Adrenal gland (tissue), 12 donors: Measurements from ENCODE around the gene GPATCH8. TPM values are rescaled to one million over a fixed set of nuclear protein-coding genes. Genes with fewer than 3 reads are reported as not detected.
A peak's percentile ranks its signal among the peaks of the same experiment; 100 is the strongest.

Source experiments
- DNase-seq, 7 donors: peaks; one replicate each; pipeline ENCODE4 v3.0.0-alpha.2; 2019 to 2020
- H3K27ac ChIP-seq, 5 donors: fragments of 200-600 bp; sonication (generic) in 4 of 5; 1 replicate in 3 of 5; 2 replicates in 2 of 5; pipeline versions ENCODE4 v1.5.1 to v1.8.0; 2016 to 2020; ENCODE audit warnings: mild to moderate bottlenecking in 1 of 5
- H3K27me3 ChIP-seq: fragments of 200-600 bp; 2 replicates; pipeline ENCODE4 v1.8.0; 2021
- H3K36me3 ChIP-seq, 2 donors: fragments of 200-600 bp; replicated peaks in 1 of 2; 1 replicate in 1 of 2; 2 replicates in 1 of 2; pipeline versions ENCODE4 v1.5.1 to v1.8.0; 2018 to 2022
- H3K4me1 ChIP-seq, 2 donors: fragments of 200-600 bp; replicated peaks in 1 of 2; 1 replicate in 1 of 2; 2 replicates in 1 of 2; pipeline versions ENCODE4 v1.5.1 to v1.8.0; 2018 to 2021
- H3K4me3 ChIP-seq, 4 donors: fragments of 200-600 bp; sonication (generic) in 3 of 4; one replicate each; pipeline ENCODE4 v1.5.1; 2016 to 2018
- H3K9me3 ChIP-seq, 3 donors: fragments of 200-600 bp; sonication (generic) in 1 of 3; replicated peaks in 1 of 3; 1 replicate in 2 of 3; 2 replicates in 1 of 3; pipeline versions ENCODE4 v1.5.1 to v1.8.0; 2016 to 2021
- POLR2A ChIP-seq, 2 donors: fragments of 450-650 bp; IDR thresholded peaks; one replicate each; pipeline ENCODE4 v1.6.1; 2017; ENCODE audit warnings: antibody characterized with exemption in 2 of 2, mild to moderate bottlenecking in 2 of 2, moderate library complexity in 1 of 2
- WGBS, 4 donors: extraction: QIAGEN DNeasy Blood & Tissue Kit in 2 of 4; methylation state at CpG; one replicate each; pipeline versions ENCODE4 v1.1.5 to v1.1.7; 2013 to 2017; 5-methylcytosine and 5-hydroxymethylcytosine counted together
- intact Hi-C, 2 donors: fragments of 100-400 bp; cut with DNase I; formaldehyde crosslinking; loops; one replicate each; pipeline versions ENCODE4 v1.14.1 to v1.15.0; 2022 to 2023
- polyA plus RNA-seq, 3 donors: library from polyadenylated mRNA; stranded (reverse); fragments of 200-250 nt in 2 of 3; fragments of 350-450 nt in 1 of 3; fragmentation: Illumina TruSeq in 1 of 3; extraction: RNeasy Lipid Tissue Mini Kit (QIAGEN cat#74804) in 1 of 3; gene quantifications; one replicate each; pipeline ENCODE4 v1.2.3, GENCODE V29; 2013 to 2014
- total RNA-seq, 9 donors: library from RNA; depleted of rRNA in 4 of 9; stranded (reverse); fragments of >200 nt in 4 of 9; fragments of 120-200 nt in 1 of 9; fragmentation: NEBNext Ultra II Directional in 1 of 9; extraction: Animal tissue kit (Norgen Biotek cat#: 25700) in 1 of 9; gene quantifications; one replicate each; pipeline versions ENCODE4 v1.1.0 to v1.2.4, GENCODE V29; 2013 to 2023
- TF ChIP-seq, protein P1 (sequence below), 6 experiments: fragments of 450-650 bp in 4 of 6; fragments of 200-600 bp in 2 of 6; sonication (generic) in 1 of 6; IDR thresholded peaks; 1 replicate in 5 of 6; 2 replicates in 1 of 6; pipeline versions ENCODE4 v1.5.1 to v1.8.0; 2016 to 2021; ENCODE audit warnings: antibody characterized with exemption in 6 of 6, mild to moderate bottlenecking in 2 of 6, moderate library complexity in 1 of 6
- donor health status: healthy with polysubstance abuse.
- donor health status: Bipolar disorder and iron deficiency.
- donor health status: DM: yes; HTN: yes; CAD: no.
- donor health status: DM: no; HTN: no; CAD: no.
- donor health status: DM: no; HTN: no; CAD: no.
- donor health status: DM: yes; HTN: yes; CAD: no.

GPATCH8 gene
- total and polyA plus RNA-seq, 12 donors = 7.2 to 33.6 (median 28.8) TPM

DNA sequence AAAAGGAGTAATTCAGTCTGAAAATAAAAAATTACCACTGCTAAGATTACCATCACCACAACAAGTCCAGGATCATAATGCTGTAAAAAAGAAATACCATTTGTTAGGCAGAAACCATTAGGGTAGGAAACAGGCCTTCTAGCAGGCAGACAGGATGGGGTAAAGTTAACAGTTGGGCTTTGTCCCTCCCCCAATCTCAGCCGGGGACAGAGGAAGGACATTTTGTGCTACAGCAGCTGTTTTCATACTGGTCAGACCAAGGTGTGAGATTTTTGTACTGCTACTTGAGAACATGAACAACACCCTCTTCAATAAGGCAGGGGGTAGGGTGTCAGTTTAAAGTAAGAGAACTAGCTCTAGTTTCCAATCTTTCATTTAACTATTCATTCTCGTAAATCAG, 64.6 kb downstream of the GPATCH8 start:
- H3K4me1 ChIP-seq = peaks cover 0 to 10% of the 10 kb centered on the region in 2 donors
- H3K4me3 ChIP-seq = no peak overlapping the region
- no peaks in the 10 kb centered on the region for H3K9me3 ChIP-seq
- WGBS, 4 donors = 43 to 48% (median 47%) methylated on average over 2 of the region's 2 CpGs
- H3K27ac ChIP-seq = no peak overlapping the region
- intact Hi-C loops = no loop called here
- no peak for TF ChIP-seq POLR2A (IDR thresholded peaks at IDR 0.05)
- TF ChIP-seq, protein P1, sequence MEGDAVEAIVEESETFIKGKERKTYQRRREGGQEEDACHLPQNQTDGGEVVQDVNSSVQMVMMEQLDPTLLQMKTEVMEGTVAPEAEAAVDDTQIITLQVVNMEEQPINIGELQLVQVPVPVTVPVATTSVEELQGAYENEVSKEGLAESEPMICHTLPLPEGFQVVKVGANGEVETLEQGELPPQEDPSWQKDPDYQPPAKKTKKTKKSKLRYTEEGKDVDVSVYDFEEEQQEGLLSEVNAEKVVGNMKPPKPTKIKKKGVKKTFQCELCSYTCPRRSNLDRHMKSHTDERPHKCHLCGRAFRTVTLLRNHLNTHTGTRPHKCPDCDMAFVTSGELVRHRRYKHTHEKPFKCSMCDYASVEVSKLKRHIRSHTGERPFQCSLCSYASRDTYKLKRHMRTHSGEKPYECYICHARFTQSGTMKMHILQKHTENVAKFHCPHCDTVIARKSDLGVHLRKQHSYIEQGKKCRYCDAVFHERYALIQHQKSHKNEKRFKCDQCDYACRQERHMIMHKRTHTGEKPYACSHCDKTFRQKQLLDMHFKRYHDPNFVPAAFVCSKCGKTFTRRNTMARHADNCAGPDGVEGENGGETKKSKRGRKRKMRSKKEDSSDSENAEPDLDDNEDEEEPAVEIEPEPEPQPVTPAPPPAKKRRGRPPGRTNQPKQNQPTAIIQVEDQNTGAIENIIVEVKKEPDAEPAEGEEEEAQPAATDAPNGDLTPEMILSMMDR (IDR thresholded peaks at IDR 0.05) = no peak
- H3K27me3 ChIP-seq = no peaks in the 10 kb centered on the region
- H3K36me3 ChIP-seq = peaks cover 0 to 14% of the 10 kb centered on the region in 2 donors
- peak in 1 of 7 donors; percentile 60 for DNase-seq

DNA sequence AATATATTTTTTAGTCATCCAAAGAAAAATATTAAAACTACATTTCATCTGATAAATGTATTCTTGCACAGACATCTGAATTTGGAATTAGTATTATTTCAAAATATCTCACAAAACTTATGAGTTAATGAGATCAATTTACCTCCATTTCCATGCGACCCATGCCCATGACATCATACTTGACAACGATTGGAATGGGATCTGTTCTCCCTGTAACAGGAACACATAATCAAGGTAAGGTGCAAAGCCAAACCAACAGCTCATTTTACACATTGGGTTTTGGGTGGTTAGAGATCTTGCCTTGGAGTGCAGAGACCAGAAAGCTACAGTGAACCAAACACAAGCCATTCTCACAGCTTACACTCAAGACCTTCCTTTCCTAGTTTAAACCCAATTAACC, 66.9 kb downstream of the GPATCH8 start:
- H3K9me3 ChIP-seq = no peaks in the 10 kb centered on the region
- H3K4me1 ChIP-seq = peaks cover 0 to 10% of the 10 kb centered on the region in 2 donors
- no peak overlapping the region for H3K4me3 ChIP-seq
- no peaks in the 10 kb centered on the region for H3K27me3 ChIP-seq
- 88 to 94% (median 91%) methylated on average over 2 of the region's 2 CpGs for WGBS, 4 donors
- intact Hi-C loops = no loop called here
- peaks cover 0 to 32% of the 10 kb centered on the region in 2 donors for H3K36me3 ChIP-seq
- no peak for DNase-seq
- H3K27ac ChIP-seq = no peak overlapping the region
- no peak for TF ChIP-seq POLR2A (IDR thresholded peaks at IDR 0.05)
- TF ChIP-seq, protein P1 (IDR thresholded peaks at IDR 0.05) = no peak

DNA sequence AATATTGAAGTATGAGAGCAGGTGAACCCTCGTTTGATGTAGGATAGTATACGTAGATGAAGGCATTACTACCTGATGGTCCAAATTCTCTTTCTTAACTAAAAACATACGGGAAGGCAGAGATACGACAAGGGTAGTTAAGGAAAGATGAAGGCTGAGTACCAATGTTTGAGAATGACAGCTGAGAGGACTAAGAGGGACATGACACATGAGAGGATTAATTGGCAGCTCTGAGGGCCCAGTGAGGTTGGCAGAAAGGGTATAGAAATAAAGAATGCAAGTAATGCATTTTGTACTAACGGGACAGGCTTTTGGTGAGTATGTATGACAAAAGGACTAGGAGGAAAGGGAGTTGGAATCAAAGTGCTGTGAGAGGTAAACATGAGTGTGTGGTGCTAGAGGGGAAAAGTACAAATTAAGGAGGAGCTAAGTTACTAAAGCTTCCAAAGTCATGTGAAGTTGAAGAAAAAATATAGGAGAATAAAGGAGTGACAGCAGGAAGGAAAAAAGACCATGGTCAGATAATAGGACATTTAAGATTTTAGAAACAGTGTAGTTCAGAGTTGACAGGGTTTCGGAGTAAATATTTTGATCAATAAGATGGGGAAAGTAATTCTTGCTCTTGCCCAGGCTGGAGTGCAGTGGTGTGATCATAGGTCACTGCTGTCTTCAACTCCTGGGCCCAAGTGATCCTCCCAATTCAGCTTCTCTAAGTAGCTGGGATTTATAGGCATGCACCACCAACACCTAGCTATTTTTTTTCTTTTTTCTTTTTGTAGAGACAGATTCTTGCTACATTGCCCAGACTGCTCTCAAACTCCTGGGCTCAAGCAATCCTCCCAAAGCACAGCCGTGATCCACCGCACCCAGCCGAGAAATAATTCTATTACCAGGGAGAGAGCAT, 70.7 kb downstream of the GPATCH8 start:
- Histone ChIP-seq H3K36me3 (peaks cover 0 to 37% of the 10 kb centered on the region in 2 donors), H3K27me3 (no peaks in the 10 kb centered on the region), H3K9me3 (no peaks in the 10 kb centered on the region), H3K4me1 (no peaks in the 10 kb centered on the region), H3K4me3 (no peak overlapping the region), H3K27ac (no peak overlapping the region)
- WGBS, 4 donors = 94 to 97% (median 95%) methylated on average over 9 of the region's 9 CpGs
- intact Hi-C loops = no loop called here
- no peak for DNase-seq
- TF ChIP-seq POLR2A (IDR thresholded peaks at IDR 0.05) = no peak
- TF ChIP-seq, protein P1 (IDR thresholded peaks at IDR 0.05) = no peak

DNA sequence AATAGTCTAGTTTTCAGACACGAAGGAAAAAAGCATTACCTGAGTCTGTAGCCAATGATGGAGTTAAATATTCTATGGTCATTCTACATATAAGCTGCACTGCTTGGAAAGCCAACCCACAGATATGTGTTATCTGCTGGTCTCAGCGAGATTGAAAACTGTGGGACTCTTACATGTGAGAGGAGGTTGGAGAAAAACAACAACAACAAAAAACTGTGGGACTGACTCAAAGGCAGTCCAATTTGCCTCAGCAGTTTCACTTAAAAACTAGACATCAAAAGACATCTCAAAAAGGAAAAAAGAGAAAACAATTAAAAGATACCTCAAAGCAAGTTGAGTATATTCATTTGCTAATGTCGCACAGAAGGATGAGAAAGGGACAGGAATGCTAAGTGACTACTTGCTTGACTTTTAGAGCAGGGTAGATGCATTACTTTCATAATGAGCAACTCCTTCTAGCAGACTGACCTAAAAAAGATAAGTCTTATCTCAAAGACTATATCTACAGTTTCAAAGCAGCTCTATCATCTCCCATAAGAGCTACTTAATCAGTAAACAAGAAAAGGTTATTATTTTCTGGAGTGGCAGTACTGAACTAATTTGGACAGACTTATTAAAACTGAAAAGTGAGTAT, 78.3 kb downstream of the GPATCH8 start:
- DNase-seq = no peak
- H3K27ac ChIP-seq = no peak overlapping the region
- no peaks in the 10 kb centered on the region for H3K27me3 ChIP-seq
- peaks cover 0 to 8% of the 10 kb centered on the region in 2 donors for H3K4me1 ChIP-seq
- WGBS, 4 donors = 90 to 95% (median 91%) methylated on average over 3 of the region's 3 CpGs
- TF ChIP-seq, protein P1 (IDR thresholded peaks at IDR 0.05) = no peak
- TF ChIP-seq POLR2A (IDR thresholded peaks at IDR 0.05) = no peak
- H3K36me3 ChIP-seq = peaks cover 0 to 18% of the 10 kb centered on the region in 2 donors
- H3K4me3 ChIP-seq = no peak overlapping the region
- intact Hi-C loops = no loop called here
- H3K9me3 ChIP-seq = no peaks in the 10 kb centered on the region
